Fibroblast of mammary gland (primary cell): ENCODE data around the gene ACTL7A.

Experiments used
- DNase-seq: peaks from one replicate; pipeline ENCODE4 v3.0.0-alpha.2; 2010; ENCODE audit warnings: low read depth
- H3K4me3 ChIP-seq: 2 replicates; pipeline ENCODE4 v1.5.1; 2011; ENCODE audit warnings: low read depth, mild to moderate bottlenecking, low read length, moderate library complexity; ENCODE audit not compliant: control insufficient read depth
- CTCF ChIP-seq: conservative IDR thresholded peaks from 2 replicates; pipeline ENCODE4 v1.5.1; 2011; ENCODE audit warnings: low read depth, low read length, inconsistent platforms; ENCODE audit not compliant: control insufficient read depth, insufficient read depth

ACTL7A gene

GRCh38 chr9:108860764-108861163 is 1.3 kb upstream of the ACTL7A start:
- TF ChIP-seq CTCF: no peak
- DNase-seq: no peak
- no peak overlapping the region for H3K4me3 ChIP-seq

- TF ChIP-seq CTCF: no peak
- H3K4me3 ChIP-seq: no peak overlapping the region
- no peak for DNase-seq
Observed at GRCh38 chr9:108861464-108861863, 602 bp upstream of the ACTL7A start.

DNA sequence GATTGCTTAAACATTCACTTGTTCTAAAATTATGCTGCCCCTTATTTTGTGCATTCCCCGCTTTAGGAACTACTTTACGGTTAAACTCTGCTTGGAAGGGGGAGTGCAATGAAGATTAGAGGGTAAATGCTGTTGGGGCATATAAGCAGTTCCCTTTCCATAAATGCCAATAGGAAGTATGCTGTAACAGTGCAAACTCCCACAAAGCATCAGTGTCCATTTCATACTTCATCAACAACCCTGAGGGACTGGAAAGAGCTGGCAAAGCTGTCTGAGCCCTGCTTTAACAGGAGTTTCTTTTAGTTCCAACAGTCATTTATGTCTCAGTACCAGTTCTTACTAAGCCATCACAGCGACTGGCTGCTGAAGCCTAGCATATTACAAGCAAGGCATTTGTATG is 1.8 kb downstream of the ACTL7A start:
- no peak for TF ChIP-seq CTCF
- no peak overlapping the region for H3K4me3 ChIP-seq
- no peak for DNase-seq

- no peak for TF ChIP-seq CTCF
- no peak for DNase-seq
- H3K4me3 ChIP-seq: no peak overlapping the region
Observed at GRCh38 chr9:108864446-108864845, 2.4 kb downstream of the ACTL7A start.

DNA sequence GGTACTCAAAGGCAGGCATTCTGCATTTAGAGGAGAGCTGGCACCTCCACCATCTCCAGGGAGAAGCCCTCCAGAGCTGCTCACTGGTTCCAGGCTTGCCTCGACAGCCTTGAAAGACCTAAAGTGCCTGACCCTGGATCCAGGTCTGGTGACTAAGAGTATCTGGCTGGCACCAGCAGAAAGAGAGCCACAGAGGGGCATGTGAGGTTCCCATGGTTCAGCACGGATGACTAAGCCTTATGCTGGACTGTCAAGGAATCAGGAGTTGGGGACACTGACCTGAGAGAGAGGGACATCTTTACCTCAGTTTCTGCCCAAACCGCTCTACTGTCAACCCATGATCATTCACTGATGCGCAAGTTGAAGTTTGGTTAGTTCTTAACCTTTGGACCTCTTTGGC is 3.0 kb downstream of the ACTL7A start:
- no peak overlapping the region for H3K4me3 ChIP-seq
- DNase-seq: peak; percentile 2
- TF ChIP-seq CTCF: no peak

- no peak for DNase-seq
- no peak overlapping the region for H3K4me3 ChIP-seq
- no peak for TF ChIP-seq CTCF
Observed at GRCh38 chr9:108866001-108866420, 3.9 kb downstream of the ACTL7A start.

DNA sequence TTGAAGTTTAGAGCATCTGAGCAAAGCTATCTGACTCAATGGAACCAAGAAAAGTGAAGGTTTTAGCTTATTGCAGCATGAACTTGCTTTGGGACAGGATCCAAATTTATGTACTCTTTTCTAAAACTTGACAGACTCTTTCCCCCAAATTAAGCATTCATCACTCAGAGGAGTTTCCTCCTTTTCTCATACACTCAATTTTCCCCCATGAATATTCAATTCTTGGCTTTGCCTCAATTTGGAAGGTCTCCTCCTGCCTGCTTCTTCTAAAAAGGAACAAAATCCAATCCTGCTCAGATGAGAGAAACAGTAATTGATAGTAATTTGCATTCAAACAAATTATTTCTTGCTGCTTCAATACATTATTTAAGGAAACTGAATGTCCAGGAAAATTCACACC is 5.0 kb downstream of the ACTL7A start:
- no peak for TF ChIP-seq CTCF
- no peak for DNase-seq
- H3K4me3 ChIP-seq: no peak overlapping the region
